IPS-20b (cell line): ENCODE data around the gene CTAGE6.
"Not testable (repeated sequence)": the region's sequence is repeated elsewhere in the genome, so short reads cannot be mapped to it uniquely, and the experiment has no call there.

Experiments used
- H3K27ac ChIP-seq: one replicate; pipeline ENCODE4 v1.5.1; 2013; ENCODE audit warnings: low read length
- H3K27me3 ChIP-seq: 2 replicates; pipeline ENCODE4 v1.6.1; 2013; ENCODE audit warnings: mild to moderate bottlenecking, low read length, inconsistent platforms; ENCODE audit not compliant: insufficient read depth
- H3K36me3 ChIP-seq: 2 replicates; pipeline ENCODE4 v1.6.1; 2013; ENCODE audit warnings: low read depth, mild to moderate bottlenecking, inconsistent platforms, low read length, moderate library complexity; ENCODE audit not compliant: insufficient read depth
- H3K4me1 ChIP-seq: 2 replicates; pipeline ENCODE4 v1.6.1; 2013; ENCODE audit warnings: mild to moderate bottlenecking, control low read depth, inconsistent platforms, low read length, moderate library complexity; ENCODE audit not compliant: insufficient read depth
- H3K4me3 ChIP-seq: 2 replicates; pipeline ENCODE4 v1.5.1; 2013; ENCODE audit warnings: mild to moderate bottlenecking, low read length, inconsistent platforms
- H3K9ac ChIP-seq: 2 replicates; pipeline ENCODE4 v1.6.1; 2013; ENCODE audit warnings: low read depth, mild to moderate bottlenecking, inconsistent platforms, low read length, moderate library complexity
- H3K9me3 ChIP-seq: 2 replicates; pipeline ENCODE4 v1.6.1; 2013; ENCODE audit warnings: mild to moderate bottlenecking, low read depth, low read length, inconsistent platforms; ENCODE audit not compliant: insufficient read depth

CTAGE6 gene

GRCh38 chr7:143757596-143757995, at the start of gene CTAGE6:
TSS of gene CTAGE6 (minus strand) at chr7:143757696. CDS start at chr7:143757658, 38 bp downstream.
- H3K27me3 ChIP-seq, H3K27ac ChIP-seq, H3K9me3 ChIP-seq, H3K4me3 ChIP-seq, H3K36me3 ChIP-seq, H3K9ac ChIP-seq, H3K4me1 ChIP-seq: not testable (repeated sequence)

GRCh38 chr7:143806664-143807071, 49.2 kb upstream of the CTAGE6 start:
- H3K9ac ChIP-seq, H3K27ac ChIP-seq, H3K9me3 ChIP-seq, H3K4me3 ChIP-seq, H3K4me1 ChIP-seq, H3K27me3 ChIP-seq, H3K36me3 ChIP-seq: not testable (repeated sequence)

GRCh38 chr7:143797896-143798290, 40.4 kb upstream of the CTAGE6 start:
- not testable (repeated sequence) for H3K4me1 ChIP-seq, H3K27ac ChIP-seq, H3K36me3 ChIP-seq, H3K9me3 ChIP-seq, H3K4me3 ChIP-seq, H3K27me3 ChIP-seq, H3K9ac ChIP-seq

- H3K9ac ChIP-seq, H3K9me3 ChIP-seq, H3K4me3 ChIP-seq, H3K36me3 ChIP-seq, H3K27me3 ChIP-seq, H3K27ac ChIP-seq, H3K4me1 ChIP-seq: not testable (repeated sequence)
These were observed 39.8 kb upstream of the CTAGE6 start for GRCh38 chr7:143797119-143797895.

- not testable (repeated sequence) for H3K9ac ChIP-seq, H3K27ac ChIP-seq, H3K36me3 ChIP-seq, H3K9me3 ChIP-seq, H3K27me3 ChIP-seq, H3K4me3 ChIP-seq, H3K4me1 ChIP-seq
These were observed 38.2 kb upstream of the CTAGE6 start for GRCh38 chr7:143795653-143796052.

- H3K4me1 ChIP-seq, H3K27ac ChIP-seq, H3K9me3 ChIP-seq, H3K9ac ChIP-seq, H3K36me3 ChIP-seq, H3K27me3 ChIP-seq, H3K4me3 ChIP-seq: not testable (repeated sequence)
These were observed 35.1 kb upstream of the CTAGE6 start for GRCh38 chr7:143792633-143793032.

- not testable (repeated sequence) for H3K9ac ChIP-seq, H3K4me3 ChIP-seq, H3K36me3 ChIP-seq, H3K27ac ChIP-seq, H3K9me3 ChIP-seq, H3K27me3 ChIP-seq, H3K4me1 ChIP-seq
These were observed 28.1 kb upstream of the CTAGE6 start for GRCh38 chr7:143785415-143786182.

- H3K4me1 ChIP-seq, H3K27me3 ChIP-seq, H3K9me3 ChIP-seq, H3K27ac ChIP-seq, H3K4me3 ChIP-seq, H3K36me3 ChIP-seq, H3K9ac ChIP-seq: not testable (repeated sequence)
These were observed 22.1 kb upstream of the CTAGE6 start for GRCh38 chr7:143779591-143779990.

GRCh38 chr7:143772738-143773468, 15.4 kb upstream of the CTAGE6 start:
- H3K27ac ChIP-seq, H3K27me3 ChIP-seq, H3K4me1 ChIP-seq, H3K9ac ChIP-seq, H3K9me3 ChIP-seq, H3K36me3 ChIP-seq, H3K4me3 ChIP-seq: not testable (repeated sequence)

- not testable (repeated sequence) for H3K9me3 ChIP-seq, H3K4me1 ChIP-seq, H3K9ac ChIP-seq, H3K27me3 ChIP-seq, H3K4me3 ChIP-seq, H3K27ac ChIP-seq, H3K36me3 ChIP-seq
These were observed 10.0 kb upstream of the CTAGE6 start for GRCh38 chr7:143767531-143767930.

- not testable (repeated sequence) for H3K27ac ChIP-seq
These were observed 8.2 kb upstream of the CTAGE6 start for GRCh38 chr7:143765678-143766077.

GRCh38 chr7:143763065-143763464, 5.6 kb upstream of the CTAGE6 start:
- H3K36me3 ChIP-seq, H3K27me3 ChIP-seq, H3K9ac ChIP-seq, H3K27ac ChIP-seq, H3K4me3 ChIP-seq, H3K9me3 ChIP-seq, H3K4me1 ChIP-seq: not testable (repeated sequence)

More at GRCh38 chr7:143765678-143766077, 8.2 kb upstream of the CTAGE6 start:
- H3K27me3 ChIP-seq, H3K9me3 ChIP-seq, H3K4me3 ChIP-seq, H3K9ac ChIP-seq, H3K4me1 ChIP-seq, H3K36me3 ChIP-seq: not testable (repeated sequence)
